Measurements from ENCODE around the gene EIF3D.

The EIF3D gene

DNA sequence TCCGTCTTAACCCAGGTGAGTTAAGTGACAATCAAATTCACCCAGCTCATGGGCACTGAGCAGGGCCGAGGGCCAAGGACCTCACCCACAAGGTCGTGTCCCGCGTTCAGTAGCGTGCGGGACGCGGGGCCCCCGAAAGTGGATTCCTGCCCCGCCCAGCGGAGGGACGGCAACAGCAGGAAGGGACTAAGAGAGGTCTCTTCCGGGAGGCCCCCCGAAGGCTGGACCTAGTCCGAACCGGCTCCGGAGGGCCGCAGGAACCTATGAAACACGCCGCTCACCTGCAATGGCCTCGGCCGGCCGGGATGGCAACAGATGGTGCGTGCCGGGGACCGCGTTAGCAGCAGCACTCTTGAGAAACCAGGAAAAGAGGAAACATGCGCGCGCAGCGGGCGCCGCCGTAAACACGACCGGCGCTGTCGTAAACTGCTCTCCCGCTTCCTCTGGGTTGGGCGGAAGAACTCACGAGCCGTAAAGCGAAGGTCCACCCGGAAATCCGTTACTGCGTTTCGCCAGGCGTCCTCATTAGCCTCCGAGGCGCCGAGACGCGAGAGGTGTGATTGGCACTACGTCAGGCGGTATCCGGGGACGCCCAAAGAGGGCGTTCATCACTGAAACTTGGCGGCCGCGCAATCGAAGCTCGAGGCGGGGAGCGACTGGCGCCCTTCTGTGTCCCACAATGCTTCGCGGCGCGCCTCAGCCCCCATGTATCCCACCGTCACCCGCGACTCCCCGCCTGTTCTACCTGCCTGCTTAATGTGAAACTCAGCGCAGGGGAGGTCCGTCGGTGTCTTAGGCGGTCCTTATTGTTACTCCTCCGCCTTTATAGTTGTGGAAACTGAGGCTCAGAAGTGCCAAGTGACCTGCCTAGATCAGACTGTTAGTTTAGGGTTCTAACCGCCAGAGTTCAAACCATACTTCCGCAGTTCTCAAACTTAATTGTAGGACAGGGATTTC lies at the start of gene EIF3D:
EIF3D (minus strand) TSS at position 372 of the 957 bp plus-strand sequence. CDS start 3,045 bp downstream, outside the sequence.
- Mint-ChIP-seq H3K27ac (peak within 1 kb of the TSS; percentile 97), H3K4me3 (peak within 1 kb of the TSS; percentile 91), H3K9me3 (peaks cover 0 to 1% of the 10 kb centered on the region in 2 donors), H3K36me3 (peaks cover 22 to 29% of the 10 kb centered on the region in 2 donors), H3K4me1 (peaks cover 4 to 23% of the 10 kb centered on the region in 2 donors), H3K27me3 (no peaks in the 10 kb centered on the region)
- ATAC-seq (replicated peaks) (peak; percentile 93 to 94), DNase-seq (peak; percentile 99)

DNA sequence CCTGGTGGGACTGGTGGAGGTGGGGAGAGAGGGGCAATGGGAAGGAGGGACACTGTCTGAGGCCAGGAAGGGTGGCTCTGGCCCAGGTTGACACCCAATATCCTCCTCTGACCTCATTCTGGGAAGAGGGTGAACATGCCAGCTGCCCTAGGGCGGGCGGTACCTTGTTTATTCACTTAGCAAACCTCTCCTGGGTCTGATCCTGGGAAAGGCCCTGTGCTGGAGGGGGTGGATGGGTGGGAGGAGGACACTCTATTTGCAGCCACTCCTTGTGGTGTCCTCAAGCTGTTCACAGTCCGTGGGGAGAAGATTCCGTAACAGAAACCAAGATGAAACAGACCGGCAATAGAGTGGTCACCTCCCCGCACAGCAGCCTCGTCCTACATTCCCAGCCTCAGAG lies 49.7 kb upstream of the EIF3D start:
- Mint-ChIP-seq H3K9me3 (no peaks in the 10 kb centered on the region), H3K4me1 (no peaks in the 10 kb centered on the region), H3K4me3 (no peak overlapping the region), H3K27ac (no peak overlapping the region), H3K27me3 (peaks cover 27 to 28% of the 10 kb centered on the region in 2 donors), H3K36me3 (no peaks in the 10 kb centered on the region)
- ATAC-seq (replicated peaks) (no peak), DNase-seq (no peak)

- H3K9me3 Mint-ChIP-seq = no peaks in the 10 kb centered on the region
- no peak overlapping the region for H3K4me3 Mint-ChIP-seq
- DNase-seq = no peak
- no peak for ATAC-seq (replicated peaks)
- H3K36me3 Mint-ChIP-seq = no peaks in the 10 kb centered on the region
- peaks cover 16 to 17% of the 10 kb centered on the region in 2 donors for H3K27me3 Mint-ChIP-seq
- no peak overlapping the region for H3K27ac Mint-ChIP-seq
- H3K4me1 Mint-ChIP-seq = no peaks in the 10 kb centered on the region
Observed at GRCh38 chr22:36577019-36577418, 48.1 kb upstream of the EIF3D start.

- H3K27me3 Mint-ChIP-seq = peaks cover 6 to 13% of the 10 kb centered on the region in 2 donors
- no peak overlapping the region for H3K27ac Mint-ChIP-seq
- peaks cover 0 to 3% of the 10 kb centered on the region in 2 donors for H3K4me1 Mint-ChIP-seq
- H3K9me3 Mint-ChIP-seq = no peaks in the 10 kb centered on the region
- no peak for ATAC-seq (replicated peaks)
- H3K36me3 Mint-ChIP-seq = no peaks in the 10 kb centered on the region
- H3K4me3 Mint-ChIP-seq = no peak overlapping the region
- DNase-seq = no peak
Observed at GRCh38 chr22:36574728-36575127, 45.8 kb upstream of the EIF3D start.

GRCh38 chr22:36573815-36574363 lies 44.9 kb upstream of the EIF3D start:
- H3K27me3 Mint-ChIP-seq = peaks cover 5 to 14% of the 10 kb centered on the region in 2 donors
- H3K4me3 Mint-ChIP-seq = no peak overlapping the region
- H3K36me3 Mint-ChIP-seq = no peaks in the 10 kb centered on the region
- ATAC-seq (replicated peaks) (no peak), DNase-seq (no peak)
- no peaks in the 10 kb centered on the region for H3K9me3 Mint-ChIP-seq
- no peak overlapping the region for H3K27ac Mint-ChIP-seq
- peaks cover under 1 to 4% of the 10 kb centered on the region in 2 donors for H3K4me1 Mint-ChIP-seq

DNA sequence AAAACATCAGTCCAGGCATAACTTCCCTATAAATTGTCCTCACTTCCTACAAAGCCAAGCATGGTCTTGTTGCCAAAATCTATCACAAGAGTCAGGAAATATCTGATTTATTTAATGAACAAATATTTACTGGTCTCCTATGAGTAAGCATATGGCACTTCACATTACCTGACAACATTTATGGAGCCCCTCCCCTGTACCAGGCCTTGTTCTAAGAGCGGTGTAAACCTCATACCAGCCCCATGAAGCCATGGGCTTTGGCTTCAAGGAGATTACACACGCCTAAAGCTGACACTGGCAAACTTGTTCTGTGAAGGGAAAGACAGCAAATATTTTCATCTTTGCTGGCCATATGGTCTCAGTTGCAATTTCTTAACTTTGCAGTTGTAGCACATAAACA lies 43.0 kb upstream of the EIF3D start:
- Mint-ChIP-seq H3K4me1 (peaks cover 1 to 4% of the 10 kb centered on the region in 2 donors), H3K4me3 (no peak overlapping the region), H3K27me3 (peaks cover 10 to 26% of the 10 kb centered on the region in 2 donors), H3K36me3 (no peaks in the 10 kb centered on the region), H3K27ac (no peak overlapping the region), H3K9me3 (no peaks in the 10 kb centered on the region)
- no peak for ATAC-seq (replicated peaks)
- DNase-seq = no peak

DNA sequence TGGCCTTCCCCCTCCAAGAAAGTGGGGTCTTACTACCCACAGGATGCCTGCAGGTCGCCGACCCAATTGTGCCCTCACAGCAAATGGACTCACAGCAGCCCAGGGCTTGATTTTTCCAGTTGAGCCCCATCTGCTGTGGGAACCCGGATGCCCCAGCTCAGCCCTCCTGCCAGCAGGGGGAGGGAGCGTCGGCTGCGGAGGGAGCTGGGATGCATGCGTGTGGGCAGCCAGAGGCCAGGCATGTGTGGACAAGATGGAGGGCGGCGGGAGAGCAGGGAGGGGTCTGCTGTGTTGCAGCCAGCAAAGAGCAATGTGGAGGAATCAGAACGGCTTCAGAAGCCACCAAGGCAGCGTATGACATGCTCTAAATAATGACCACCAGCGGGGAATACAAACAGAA lies 41.0 kb upstream of the EIF3D start:
- Mint-ChIP-seq H3K4me1 (peaks cover 1 to 4% of the 10 kb centered on the region in 2 donors), H3K9me3 (no peaks in the 10 kb centered on the region), H3K27ac (no peak overlapping the region), H3K4me3 (no peak overlapping the region), H3K36me3 (no peaks in the 10 kb centered on the region), H3K27me3 (peaks cover 18 to 41% of the 10 kb centered on the region in 2 donors)
- no peak for ATAC-seq (replicated peaks)
- DNase-seq = no peak

DNA sequence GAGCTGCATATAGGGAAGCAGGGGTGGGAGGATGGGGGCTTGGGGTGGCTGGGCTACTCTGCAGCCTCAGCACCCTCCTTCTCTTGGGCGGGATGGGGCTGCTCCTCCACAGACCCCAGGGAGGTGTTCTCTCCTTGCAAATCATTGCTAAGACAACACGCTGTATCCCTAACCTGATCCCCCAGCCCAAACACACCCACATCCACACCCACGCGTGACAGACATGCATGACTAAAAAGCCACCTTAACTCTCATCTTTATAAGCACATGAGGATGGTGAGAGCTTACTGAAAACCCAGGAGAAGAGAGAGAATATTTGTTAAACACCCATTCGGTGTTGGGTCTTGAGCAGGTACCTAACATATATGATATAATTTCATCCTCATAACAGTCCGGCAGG lies 39.9 kb upstream of the EIF3D start:
- ATAC-seq (replicated peaks) (no peak), DNase-seq (no peak)
- Mint-ChIP-seq H3K9me3 (no peaks in the 10 kb centered on the region), H3K27me3 (peaks cover 18 to 48% of the 10 kb centered on the region in 2 donors), H3K27ac (no peak overlapping the region), H3K4me3 (no peak overlapping the region), H3K4me1 (peaks cover 1 to 9% of the 10 kb centered on the region in 2 donors), H3K36me3 (no peaks in the 10 kb centered on the region)

DNA sequence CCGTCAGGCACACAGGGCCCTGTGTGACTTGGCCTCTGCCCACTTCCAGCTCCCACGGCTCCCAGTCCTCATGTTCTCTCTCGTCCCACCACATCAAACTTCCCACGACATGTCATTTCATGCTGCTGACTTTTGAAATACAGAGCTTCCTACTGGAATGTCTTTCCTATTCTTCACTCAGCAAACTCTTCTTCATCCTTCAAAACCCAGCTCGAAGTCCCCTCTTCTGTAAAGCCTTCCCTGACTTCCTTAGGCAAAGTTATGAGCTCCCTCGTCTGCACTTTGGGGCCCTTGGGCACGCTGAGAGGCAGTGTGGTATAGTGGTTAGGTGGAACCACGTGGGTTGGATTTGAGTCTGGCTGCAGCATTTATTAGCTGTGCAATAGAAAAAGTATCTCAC lies 37.8 kb upstream of the EIF3D start:
- ATAC-seq (replicated peaks) (no peak), DNase-seq (no peak)
- H3K4me1 Mint-ChIP-seq = peaks cover 11 to 28% of the 10 kb centered on the region in 2 donors
- H3K27me3 Mint-ChIP-seq = peaks cover 28 to 54% of the 10 kb centered on the region in 2 donors
- H3K9me3 Mint-ChIP-seq = no peaks in the 10 kb centered on the region
- H3K4me3 Mint-ChIP-seq = no peak overlapping the region
- no peak overlapping the region for H3K27ac Mint-ChIP-seq
- no peaks in the 10 kb centered on the region for H3K36me3 Mint-ChIP-seq

- ATAC-seq (replicated peaks) = no peak
- no peaks in the 10 kb centered on the region for H3K36me3 Mint-ChIP-seq
- no peak overlapping the region for H3K4me3 Mint-ChIP-seq
- peaks cover 34 to 54% of the 10 kb centered on the region in 2 donors for H3K27me3 Mint-ChIP-seq
- DNase-seq = no peak
- no peaks in the 10 kb centered on the region for H3K9me3 Mint-ChIP-seq
- H3K27ac Mint-ChIP-seq = no peak overlapping the region
- H3K4me1 Mint-ChIP-seq = peaks cover 14 to 35% of the 10 kb centered on the region in 2 donors
Observed at GRCh38 chr22:36565686-36566085, 36.7 kb upstream of the EIF3D start.

GRCh38 chr22:36565159-36565507 lies 36.2 kb upstream of the EIF3D start:
- Mint-ChIP-seq H3K4me3 (no peak overlapping the region), H3K27me3 (peaks cover 34 to 54% of the 10 kb centered on the region in 2 donors), H3K4me1 (peaks cover 14 to 35% of the 10 kb centered on the region in 2 donors), H3K9me3 (no peaks in the 10 kb centered on the region), H3K27ac (no peak overlapping the region), H3K36me3 (no peaks in the 10 kb centered on the region)
- DNase-seq (no peak), ATAC-seq (replicated peaks) (no peak)

- Mint-ChIP-seq H3K9me3 (no peaks in the 10 kb centered on the region), H3K27ac (no peak overlapping the region), H3K27me3 (peaks cover 30 to 49% of the 10 kb centered on the region in 2 donors), H3K36me3 (no peaks in the 10 kb centered on the region), H3K4me3 (no peak overlapping the region), H3K4me1 (peaks cover 14 to 31% of the 10 kb centered on the region in 2 donors)
- ATAC-seq (replicated peaks) (no peak), DNase-seq (no peak)
Observed at GRCh38 chr22:36564422-36565158, 35.6 kb upstream of the EIF3D start.

DNA sequence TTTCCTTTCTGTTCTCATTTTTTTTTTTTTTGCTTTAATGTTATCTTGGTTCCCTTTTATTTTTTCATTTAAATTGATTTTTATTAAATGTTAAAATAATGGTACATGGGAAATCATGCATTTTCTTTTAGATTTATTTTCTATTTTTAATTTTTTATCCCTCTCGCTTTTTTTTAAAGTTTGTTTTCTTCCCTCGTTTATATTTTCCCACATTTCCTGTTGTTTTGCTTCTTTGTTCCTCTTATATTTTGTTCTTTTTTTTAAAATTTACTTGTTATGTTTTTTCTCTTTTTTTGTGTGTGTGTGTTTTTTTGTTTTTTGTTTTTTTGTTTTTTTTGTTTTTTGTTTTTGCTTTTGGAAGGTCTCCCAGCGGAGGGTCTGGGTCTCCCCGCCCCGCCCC lies 34.9 kb upstream of the EIF3D start:
- DNase-seq (no peak), ATAC-seq (replicated peaks) (no peak)
- Mint-ChIP-seq H3K36me3 (no peaks in the 10 kb centered on the region), H3K4me3 (no peak overlapping the region), H3K27ac (no peak overlapping the region), H3K9me3 (no peaks in the 10 kb centered on the region), H3K4me1 (peaks cover 13 to 31% of the 10 kb centered on the region in 2 donors), H3K27me3 (peaks cover 29 to 49% of the 10 kb centered on the region in 2 donors)

- DNase-seq (no peak), ATAC-seq (replicated peaks) (peak; percentile 16 to 19)
- Mint-ChIP-seq H3K9me3 (no peaks in the 10 kb centered on the region), H3K36me3 (no peaks in the 10 kb centered on the region), H3K27me3 (peaks cover 29 to 49% of the 10 kb centered on the region in 2 donors), H3K4me3 (no peak overlapping the region), H3K27ac (peak overlapping the region; percentile 43), H3K4me1 (peaks cover 12 to 31% of the 10 kb centered on the region in 2 donors)
Observed at GRCh38 chr22:36563444-36563843, 34.5 kb upstream of the EIF3D start.

Measured in stimulated activated naive B cell treated with anti-CD40 and anti-IgM and Interleukin-4, amounts not matched to agents 10 μg/mL and 1 μg/mL and 100 μg/mL, for 72 hours (primary cell).